Spleen (tissue), 11 donors: ENCODE results near the gene MYO10. TPM values are rescaled to one million over a fixed set of nuclear protein-coding genes. Genes with fewer than 3 reads are reported as not detected.

Experiments
- DNase-seq: peaks from one replicate; pipeline ENCODE4 v3.0.0-alpha.2; 2020
- H3K27ac ChIP-seq, 8 donors: fragments of 200-600 bp; sonication (generic) in 7 of 8; 1 replicate in 4 of 8; 2 replicates in 4 of 8; pipeline versions ENCODE4 v1.5.0 to v1.8.0; 2016 to 2021; ENCODE audit warnings: inconsistent platforms in 4 of 8, mild to moderate bottlenecking in 4 of 8, moderate library complexity in 1 of 8
- H3K27me3 ChIP-seq, 7 donors: fragments of 200-600 bp; sonication (generic) in 6 of 7; replicated peaks in 1 of 7; 1 replicate in 4 of 7; 2 replicates in 3 of 7; pipeline versions ENCODE4 v1.5.0 to v1.8.0; 2016 to 2021; ENCODE audit warnings: inconsistent platforms in 3 of 7, mild to moderate bottlenecking in 1 of 7
- H3K36me3 ChIP-seq, 6 donors: fragments of 200-600 bp; sonication (generic) in 5 of 6; 1 replicate in 4 of 6; 2 replicates in 2 of 6; pipeline versions ENCODE4 v1.5.0 to v1.8.0; 2016 to 2021; ENCODE audit warnings: inconsistent platforms in 2 of 6
- H3K4me1 ChIP-seq, 6 donors: fragments of 200-600 bp; sonication (generic) in 5 of 6; 1 replicate in 3 of 6; 2 replicates in 3 of 6; pipeline versions ENCODE4 v1.5.0 to v1.8.0; 2016 to 2021; ENCODE audit warnings: inconsistent platforms in 3 of 6
- H3K4me3 ChIP-seq, 8 donors: fragments of 200-600 bp; sonication (generic) in 7 of 8; 1 replicate in 4 of 8; 2 replicates in 4 of 8; pipeline versions ENCODE4 v1.5.0 to v1.8.0; 2016 to 2021; ENCODE audit warnings: inconsistent platforms in 4 of 8, mild to moderate bottlenecking in 4 of 8, moderate library complexity in 2 of 8
- H3K9me3 ChIP-seq, 8 donors: fragments of 200-600 bp; sonication (generic) in 7 of 8; 1 replicate in 4 of 8; 2 replicates in 4 of 8; pipeline versions ENCODE4 v1.5.0 to v1.8.0; 2016 to 2021; ENCODE audit warnings: inconsistent platforms in 4 of 8
- POLR2A ChIP-seq, 3 donors: fragments of 450-650 bp; IDR thresholded peaks; one replicate each; pipeline ENCODE4 v1.5.1; 2017; ENCODE audit warnings: antibody characterized with exemption in 3 of 3, mild to moderate bottlenecking in 1 of 3
- POLR2AphosphoS5 ChIP-seq, 3 donors: sonication (generic); formaldehyde crosslinking; IDR thresholded peaks; one replicate each; pipeline ENCODE4 v1.5.1; 2017; ENCODE audit warnings: antibody characterized with exemption in 3 of 3
- WGBS, 5 donors: extraction: QIAGEN DNeasy Blood & Tissue Kit in 3 of 5; methylation state at CpG; one replicate each; pipeline versions ENCODE4 v1.1.5 to v1.1.7; 2013 to 2018; 5-methylcytosine and 5-hydroxymethylcytosine counted together
- intact Hi-C: fragments of 100-400 bp; cut with DNase I; formaldehyde crosslinking; loops from one replicate; pipeline ENCODE4 v1.15.0; 2023; ENCODE audit warnings: low total_unique reads
- polyA plus RNA-seq, 3 donors: library from polyadenylated mRNA; stranded (reverse); fragments of 200-250 nt; gene quantifications; one replicate each; pipeline ENCODE4 v1.2.1, GENCODE V29; 2013
- total RNA-seq, 7 donors: library from RNA; depleted of rRNA in 3 of 7; stranded (reverse); fragments of >200 nt in 3 of 7; fragmentation: NEBNext Ultra II Directional in 4 of 7; extraction: Animal tissue kit (Norgen Biotek cat#: 25700) in 4 of 7; gene quantifications; one replicate each; pipeline versions ENCODE4 v1.1.0 to v1.2.1, GENCODE V29; 2016 to 2021
- TF ChIP-seq, protein P1 (sequence below), 11 experiments: fragments of 200-600 bp in 7 of 11; fragments of 450-650 bp in 4 of 11; sonication (generic) in 4 of 11; IDR thresholded peaks in 8 of 11; conservative IDR thresholded peaks in 3 of 11; 1 replicate in 7 of 11; 2 replicates in 4 of 11; pipeline versions ENCODE4 v1.4.0 to v1.8.0; 2016 to 2021; ENCODE audit warnings: antibody characterized with exemption in 11 of 11, inconsistent platforms in 4 of 11, mild to moderate bottlenecking in 1 of 11
- donor health status: healthy with polysubstance abuse.
- donor health status: DM: no; HTN: no; CAD: no; lungs with moderate emphysema.
- donor health status: DM: no; HTN: no; CAD: no.
- donor health status: Bipolar disorder and iron deficiency.
- donor health status: healthy.
- donor health status: DM: no; HTN: no; CAD: no.
- donor health status: DM: yes; HTN: yes; CAD: no.

MYO10 gene
- total and polyA plus RNA-seq, 10 donors = 1.1 to 72.8 (median 32.7) TPM

GRCh38 chr5:16725575-16725974, 210.5 kb downstream of the MYO10 start:
- Histone ChIP-seq H3K4me1 (peaks cover 3 to 26% (median 10%) of the 10 kb centered on the region in 6 donors), H3K36me3 (no peaks in the 10 kb centered on the region), H3K27ac (no peak overlapping the region), H3K4me3 (no peak overlapping the region), H3K9me3 (peaks cover 0 to 6% (median 0%) of the 10 kb centered on the region in 8 donors), H3K27me3 (no peaks in the 10 kb centered on the region)
- TF ChIP-seq, protein P1, sequence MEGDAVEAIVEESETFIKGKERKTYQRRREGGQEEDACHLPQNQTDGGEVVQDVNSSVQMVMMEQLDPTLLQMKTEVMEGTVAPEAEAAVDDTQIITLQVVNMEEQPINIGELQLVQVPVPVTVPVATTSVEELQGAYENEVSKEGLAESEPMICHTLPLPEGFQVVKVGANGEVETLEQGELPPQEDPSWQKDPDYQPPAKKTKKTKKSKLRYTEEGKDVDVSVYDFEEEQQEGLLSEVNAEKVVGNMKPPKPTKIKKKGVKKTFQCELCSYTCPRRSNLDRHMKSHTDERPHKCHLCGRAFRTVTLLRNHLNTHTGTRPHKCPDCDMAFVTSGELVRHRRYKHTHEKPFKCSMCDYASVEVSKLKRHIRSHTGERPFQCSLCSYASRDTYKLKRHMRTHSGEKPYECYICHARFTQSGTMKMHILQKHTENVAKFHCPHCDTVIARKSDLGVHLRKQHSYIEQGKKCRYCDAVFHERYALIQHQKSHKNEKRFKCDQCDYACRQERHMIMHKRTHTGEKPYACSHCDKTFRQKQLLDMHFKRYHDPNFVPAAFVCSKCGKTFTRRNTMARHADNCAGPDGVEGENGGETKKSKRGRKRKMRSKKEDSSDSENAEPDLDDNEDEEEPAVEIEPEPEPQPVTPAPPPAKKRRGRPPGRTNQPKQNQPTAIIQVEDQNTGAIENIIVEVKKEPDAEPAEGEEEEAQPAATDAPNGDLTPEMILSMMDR (IDR thresholded peaks at IDR 0.05 in 8 of 11, conservative IDR thresholded peaks at IDR 0.05 in 3 of 11) = no peak
- no peak for TF ChIP-seq POLR2A (IDR thresholded peaks at IDR 0.05)
- TF ChIP-seq POLR2AphosphoS5 (IDR thresholded peaks at IDR 0.05) = no peak
- whole genome bisulfite sequencing, 5 donors = 93 to 95% (median 94%) methylated on average over 7 of the region's 7 CpGs
- no peak for DNase-seq
- intact Hi-C loops = no loop called here

GRCh38 chr5:16723821-16724220, 212.3 kb downstream of the MYO10 start:
- H3K4me1 ChIP-seq = peaks cover 3 to 26% (median 10%) of the 10 kb centered on the region in 6 donors
- H3K27ac ChIP-seq = no peak overlapping the region
- intact Hi-C loops = no loop called here
- peaks cover 0 to 6% (median 0%) of the 10 kb centered on the region in 8 donors for H3K9me3 ChIP-seq
- no peaks in the 10 kb centered on the region for H3K36me3 ChIP-seq
- H3K27me3 ChIP-seq = no peaks in the 10 kb centered on the region
- DNase-seq = no peak
- no peak overlapping the region for H3K4me3 ChIP-seq
- 67 to 97% (median 70%) methylated on average over 6 of the region's 6 CpGs for WGBS, 5 donors
- TF ChIP-seq, protein P1 (IDR thresholded peaks at IDR 0.05 in 8 of 11, conservative IDR thresholded peaks at IDR 0.05 in 3 of 11) = no peak
- no peak for TF ChIP-seq POLR2AphosphoS5 (IDR thresholded peaks at IDR 0.05)
- TF ChIP-seq POLR2A (IDR thresholded peaks at IDR 0.05) = no peak

DNA sequence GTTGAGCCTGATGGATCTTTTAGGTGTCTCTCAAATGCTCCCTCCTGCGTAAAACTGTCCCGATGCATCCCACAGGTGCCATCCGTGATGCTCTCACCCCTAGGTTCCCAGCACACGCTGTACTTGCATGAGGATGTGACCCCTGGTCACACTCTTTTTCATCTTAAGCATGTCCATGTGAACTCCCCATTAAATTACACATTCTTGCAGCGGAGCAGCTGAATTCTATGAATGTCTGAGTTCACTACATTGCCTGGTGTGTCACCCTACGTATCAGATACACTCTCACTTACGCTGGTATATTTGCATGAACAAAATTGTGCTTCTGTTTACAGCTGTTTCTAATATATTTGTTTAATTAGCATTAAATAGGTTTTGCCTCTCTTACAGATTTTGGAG, 214.0 kb downstream of the MYO10 start:
- WGBS, 5 donors = 87 to 95% (median 93%) methylated on average over 7 of the region's 7 CpGs
- Histone ChIP-seq H3K27ac (no peak overlapping the region), H3K9me3 (peaks cover 0 to 6% (median 0%) of the 10 kb centered on the region in 8 donors), H3K4me3 (no peak overlapping the region), H3K4me1 (peaks cover 0 to 12% (median 3%) of the 10 kb centered on the region in 6 donors), H3K27me3 (no peaks in the 10 kb centered on the region), H3K36me3 (no peaks in the 10 kb centered on the region)
- no peak for DNase-seq
- intact Hi-C loops = no loop called here
- TF ChIP-seq, protein P1 (IDR thresholded peaks at IDR 0.05 in 8 of 11, conservative IDR thresholded peaks at IDR 0.05 in 3 of 11) = no peak
- TF ChIP-seq POLR2AphosphoS5 (IDR thresholded peaks at IDR 0.05) = no peak
- TF ChIP-seq POLR2A (IDR thresholded peaks at IDR 0.05) = no peak

GRCh38 chr5:16721151-16722096, 214.7 kb downstream of the MYO10 start:
- Histone ChIP-seq H3K27ac (no peak overlapping the region), H3K9me3 (peaks cover 0 to 6% (median 0%) of the 10 kb centered on the region in 8 donors), H3K27me3 (no peaks in the 10 kb centered on the region), H3K36me3 (no peaks in the 10 kb centered on the region), H3K4me3 (no peak overlapping the region), H3K4me1 (peaks cover 0 to 5% (median under 1%) of the 10 kb centered on the region in 6 donors)
- DNase-seq = no peak
- 78 to 84% (median 80%) methylated on average over 11 of the region's 11 CpGs for WGBS, 5 donors
- intact Hi-C loops = no loop called here
- TF ChIP-seq, protein P1 (IDR thresholded peaks at IDR 0.05 in 8 of 11, conservative IDR thresholded peaks at IDR 0.05 in 3 of 11) = no peak
- TF ChIP-seq POLR2A (IDR thresholded peaks at IDR 0.05) (no peak), POLR2AphosphoS5 (IDR thresholded peaks at IDR 0.05) (no peak)
